Measurements from ENCODE around the gene SETBP1.

SETBP1 gene

GRCh38 chr18:44766450-44766849 lies 85.8 kb downstream of the SETBP1 start:
- no peak for DNase-seq

- DNase-seq: no peak
These were observed 87.1 kb downstream of the SETBP1 start for GRCh38 chr18:44767807-44768206.

GRCh38 chr18:44770641-44771040 lies 90.0 kb downstream of the SETBP1 start:
- no peak for DNase-seq

- DNase-seq: no peak
These were observed 90.9 kb downstream of the SETBP1 start for GRCh38 chr18:44771572-44771955.

- no peak for DNase-seq
These were observed 91.5 kb downstream of the SETBP1 start for GRCh38 chr18:44771956-44772917.

GRCh38 chr18:44773640-44774155 lies 93.0 kb downstream of the SETBP1 start:
- DNase-seq: no peak

GRCh38 chr18:44774191-44774590 lies 93.5 kb downstream of the SETBP1 start:
- DNase-seq: no peak

GRCh38 chr18:44777457-44778192 lies 96.9 kb downstream of the SETBP1 start:
- DNase-seq: no peak

- DNase-seq: no peak
These were observed 98.1 kb downstream of the SETBP1 start for GRCh38 chr18:44778788-44779187.

GRCh38 chr18:44779753-44780292 lies 99.1 kb downstream of the SETBP1 start:
- DNase-seq: no peak

- no peak for DNase-seq
These were observed 101.2 kb downstream of the SETBP1 start for GRCh38 chr18:44781886-44782285.

- DNase-seq: no peak
These were observed 101.9 kb downstream of the SETBP1 start for GRCh38 chr18:44782617-44783016.

GRCh38 chr18:44783371-44783770 lies 102.7 kb downstream of the SETBP1 start:
- no peak for DNase-seq

- no peak for DNase-seq
These were observed 105.6 kb downstream of the SETBP1 start for GRCh38 chr18:44786257-44786656.

- no peak for DNase-seq
These were observed 106.0 kb downstream of the SETBP1 start for GRCh38 chr18:44786688-44787087.

GRCh38 chr18:44788334-44788733 lies 107.6 kb downstream of the SETBP1 start:
- no peak for DNase-seq

- no peak for DNase-seq
These were observed 109.0 kb downstream of the SETBP1 start for GRCh38 chr18:44789710-44790109.

GRCh38 chr18:44790860-44791259 lies 110.2 kb downstream of the SETBP1 start:
- DNase-seq: no peak

GRCh38 chr18:44791520-44791919 lies 110.8 kb downstream of the SETBP1 start:
- no peak for DNase-seq

- DNase-seq: no peak
These were observed 111.9 kb downstream of the SETBP1 start for GRCh38 chr18:44792456-44793061.

GRCh38 chr18:44793194-44793593 lies 112.5 kb downstream of the SETBP1 start:
- no peak for DNase-seq

- no peak for DNase-seq
These were observed 113.0 kb downstream of the SETBP1 start for GRCh38 chr18:44793685-44794084.

- no peak for DNase-seq
These were observed 114.6 kb downstream of the SETBP1 start for GRCh38 chr18:44795241-44795640.
